ENCODE data around the gene KDM5A.

DNA sequence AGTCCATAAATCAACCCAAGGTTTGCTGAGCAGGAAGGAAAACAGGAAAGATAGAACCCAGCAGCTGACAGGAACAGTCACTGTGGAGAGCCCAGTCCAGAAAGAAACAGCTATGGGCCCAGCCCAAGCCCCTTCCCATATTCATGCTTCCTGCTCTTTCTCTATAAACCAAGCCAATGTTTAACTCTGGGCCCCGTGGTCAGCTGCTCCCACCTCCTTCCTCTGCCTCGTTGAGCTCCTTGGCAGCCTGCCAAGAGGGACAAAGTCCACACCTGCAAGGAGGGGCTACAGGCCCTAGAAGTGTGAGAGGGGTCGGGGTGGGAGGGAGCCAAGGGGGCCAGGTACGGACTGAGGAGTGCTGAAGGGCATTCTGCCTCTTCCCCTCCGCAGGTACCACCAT is 136.5 kb downstream of the KDM5A start:
- TF ChIP-seq, protein P1, sequence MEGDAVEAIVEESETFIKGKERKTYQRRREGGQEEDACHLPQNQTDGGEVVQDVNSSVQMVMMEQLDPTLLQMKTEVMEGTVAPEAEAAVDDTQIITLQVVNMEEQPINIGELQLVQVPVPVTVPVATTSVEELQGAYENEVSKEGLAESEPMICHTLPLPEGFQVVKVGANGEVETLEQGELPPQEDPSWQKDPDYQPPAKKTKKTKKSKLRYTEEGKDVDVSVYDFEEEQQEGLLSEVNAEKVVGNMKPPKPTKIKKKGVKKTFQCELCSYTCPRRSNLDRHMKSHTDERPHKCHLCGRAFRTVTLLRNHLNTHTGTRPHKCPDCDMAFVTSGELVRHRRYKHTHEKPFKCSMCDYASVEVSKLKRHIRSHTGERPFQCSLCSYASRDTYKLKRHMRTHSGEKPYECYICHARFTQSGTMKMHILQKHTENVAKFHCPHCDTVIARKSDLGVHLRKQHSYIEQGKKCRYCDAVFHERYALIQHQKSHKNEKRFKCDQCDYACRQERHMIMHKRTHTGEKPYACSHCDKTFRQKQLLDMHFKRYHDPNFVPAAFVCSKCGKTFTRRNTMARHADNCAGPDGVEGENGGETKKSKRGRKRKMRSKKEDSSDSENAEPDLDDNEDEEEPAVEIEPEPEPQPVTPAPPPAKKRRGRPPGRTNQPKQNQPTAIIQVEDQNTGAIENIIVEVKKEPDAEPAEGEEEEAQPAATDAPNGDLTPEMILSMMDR (IDR thresholded peaks at IDR 0.05), result no peak
- TF ChIP-seq POLR2A (IDR thresholded peaks at IDR 0.05), result no peak
